ENCODE data around the gene SVOP. TPM values are rescaled to one million over a fixed set of nuclear protein-coding genes. Genes with fewer than 3 reads are reported as not detected.

SVOP gene, protein sequence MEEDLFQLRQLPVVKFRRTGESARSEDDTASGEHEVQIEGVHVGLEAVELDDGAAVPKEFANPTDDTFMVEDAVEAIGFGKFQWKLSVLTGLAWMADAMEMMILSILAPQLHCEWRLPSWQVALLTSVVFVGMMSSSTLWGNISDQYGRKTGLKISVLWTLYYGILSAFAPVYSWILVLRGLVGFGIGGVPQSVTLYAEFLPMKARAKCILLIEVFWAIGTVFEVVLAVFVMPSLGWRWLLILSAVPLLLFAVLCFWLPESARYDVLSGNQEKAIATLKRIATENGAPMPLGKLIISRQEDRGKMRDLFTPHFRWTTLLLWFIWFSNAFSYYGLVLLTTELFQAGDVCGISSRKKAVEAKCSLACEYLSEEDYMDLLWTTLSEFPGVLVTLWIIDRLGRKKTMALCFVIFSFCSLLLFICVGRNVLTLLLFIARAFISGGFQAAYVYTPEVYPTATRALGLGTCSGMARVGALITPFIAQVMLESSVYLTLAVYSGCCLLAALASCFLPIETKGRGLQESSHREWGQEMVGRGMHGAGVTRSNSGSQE
- total RNA-seq (not detected), polyA plus RNA-seq (under 1 TPM in 1 of 2 donors, not detected in 1; 0.10 TPM)

DNA sequence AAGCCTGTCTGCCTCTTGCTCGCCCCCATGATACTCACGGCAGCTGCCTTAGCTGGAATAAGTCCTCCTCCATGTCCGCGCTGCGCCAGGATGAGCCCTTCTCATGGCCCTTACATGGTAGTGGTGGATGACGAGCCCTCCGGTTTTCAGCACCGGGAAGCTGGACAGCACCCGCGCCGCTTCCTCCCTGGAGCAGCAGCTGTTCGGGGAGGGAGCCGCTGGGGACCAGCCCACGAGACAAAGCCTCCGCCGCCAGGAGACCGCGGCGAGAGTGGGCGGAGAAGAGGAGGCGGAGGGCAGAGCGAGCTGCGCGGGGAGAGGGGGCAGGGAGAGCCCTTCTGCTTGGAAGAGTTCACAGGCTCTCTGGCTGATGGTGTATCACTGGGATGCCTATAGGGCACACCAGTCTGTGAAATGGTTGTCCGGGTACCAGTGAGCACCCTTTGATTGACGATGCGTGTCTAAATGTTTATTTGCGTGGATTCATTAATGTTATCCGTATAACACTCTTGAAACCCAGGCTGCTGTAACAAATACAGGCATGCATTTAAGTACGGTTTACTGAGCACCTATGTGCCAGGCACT lies at the start of gene SVOP:
Gene SVOP, minus strand, starts transcription at position 273 of the 585 bp plus-strand sequence. Its CDS starts 200 bp downstream, at position 73.
- no peaks in the 10 kb centered on the region for H3K27me3 ChIP-seq (ENCODE audit: control insufficient read depth in 4 of 4, insufficient read depth in 4 of 4, low read length in 3 of 4)
- H3K27ac ChIP-seq (ENCODE audit: low read depth in 1 of 2, low read length in 2 of 2), result no peak within 1 kb of the TSS
- WGBS, result 9% methylated on average over 30 of the region's 30 CpGs
- H3K9ac ChIP-seq (ENCODE audit: low read depth in 1 of 2, low read length in 2 of 2), result no peak within 1 kb of the TSS
- H3K4me3 ChIP-seq (ENCODE audit: low read depth in 1 of 3, low read length in 3 of 3), result no peak within 1 kb of the TSS
- H3K9me3 ChIP-seq (ENCODE audit: control insufficient read depth in 4 of 4, low read length in 3 of 4), result no peaks in the 10 kb centered on the region
- DNase-seq (ENCODE audit: low spot score), result peak; percentile 75
- H3K4me1 ChIP-seq (ENCODE audit: control insufficient read depth in 4 of 4, insufficient read depth in 4 of 4, low read length in 3 of 4), result peaks cover 0 to 1% (median 0%) of the 10 kb centered on the region in 4 donors
- no peaks in the 10 kb centered on the region for H3K36me3 ChIP-seq (ENCODE audit: control insufficient read depth in 4 of 4, insufficient read depth in 3 of 4, low read depth in 1 of 4, low read length in 3 of 4)
- TF ChIP-seq EGR1 (IDR thresholded peaks at IDR 0.05; ENCODE audit: low read depth in 2 of 2) (no peak), FOXA1 (IDR thresholded peaks at IDR 0.05) (no peak), SP1 (IDR thresholded peaks at IDR 0.05) (no peak), HNF4A (conservative IDR thresholded peaks at IDR 0.05) (no peak), FOXA2 (IDR thresholded peaks at IDR 0.05) (no peak), RXRA (IDR thresholded peaks at IDR 0.05) (no peak), GABPA (IDR thresholded peaks at IDR 0.05 in 1 of 2, conservative IDR thresholded peaks at IDR 0.05 in 1 of 2) (no peak), RAD21 (IDR thresholded peaks at IDR 0.05) (peak; percentile 6 to 27), HNF4G (IDR thresholded peaks at IDR 0.05) (no peak), JUND (IDR thresholded peaks at IDR 0.05) (no peak)
- TF ChIP-seq, protein P1, sequence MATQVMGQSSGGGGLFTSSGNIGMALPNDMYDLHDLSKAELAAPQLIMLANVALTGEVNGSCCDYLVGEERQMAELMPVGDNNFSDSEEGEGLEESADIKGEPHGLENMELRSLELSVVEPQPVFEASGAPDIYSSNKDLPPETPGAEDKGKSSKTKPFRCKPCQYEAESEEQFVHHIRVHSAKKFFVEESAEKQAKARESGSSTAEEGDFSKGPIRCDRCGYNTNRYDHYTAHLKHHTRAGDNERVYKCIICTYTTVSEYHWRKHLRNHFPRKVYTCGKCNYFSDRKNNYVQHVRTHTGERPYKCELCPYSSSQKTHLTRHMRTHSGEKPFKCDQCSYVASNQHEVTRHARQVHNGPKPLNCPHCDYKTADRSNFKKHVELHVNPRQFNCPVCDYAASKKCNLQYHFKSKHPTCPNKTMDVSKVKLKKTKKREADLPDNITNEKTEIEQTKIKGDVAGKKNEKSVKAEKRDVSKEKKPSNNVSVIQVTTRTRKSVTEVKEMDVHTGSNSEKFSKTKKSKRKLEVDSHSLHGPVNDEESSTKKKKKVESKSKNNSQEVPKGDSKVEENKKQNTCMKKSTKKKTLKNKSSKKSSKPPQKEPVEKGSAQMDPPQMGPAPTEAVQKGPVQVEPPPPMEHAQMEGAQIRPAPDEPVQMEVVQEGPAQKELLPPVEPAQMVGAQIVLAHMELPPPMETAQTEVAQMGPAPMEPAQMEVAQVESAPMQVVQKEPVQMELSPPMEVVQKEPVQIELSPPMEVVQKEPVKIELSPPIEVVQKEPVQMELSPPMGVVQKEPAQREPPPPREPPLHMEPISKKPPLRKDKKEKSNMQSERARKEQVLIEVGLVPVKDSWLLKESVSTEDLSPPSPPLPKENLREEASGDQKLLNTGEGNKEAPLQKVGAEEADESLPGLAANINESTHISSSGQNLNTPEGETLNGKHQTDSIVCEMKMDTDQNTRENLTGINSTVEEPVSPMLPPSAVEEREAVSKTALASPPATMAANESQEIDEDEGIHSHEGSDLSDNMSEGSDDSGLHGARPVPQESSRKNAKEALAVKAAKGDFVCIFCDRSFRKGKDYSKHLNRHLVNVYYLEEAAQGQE (IDR thresholded peaks at IDR 0.05), result peak; percentile 100
- TF ChIP-seq, protein P2, sequence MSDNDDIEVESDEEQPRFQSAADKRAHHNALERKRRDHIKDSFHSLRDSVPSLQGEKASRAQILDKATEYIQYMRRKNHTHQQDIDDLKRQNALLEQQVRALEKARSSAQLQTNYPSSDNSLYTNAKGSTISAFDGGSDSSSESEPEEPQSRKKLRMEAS (IDR thresholded peaks at IDR 0.05), result no peak
- TF ChIP-seq, protein P3, sequence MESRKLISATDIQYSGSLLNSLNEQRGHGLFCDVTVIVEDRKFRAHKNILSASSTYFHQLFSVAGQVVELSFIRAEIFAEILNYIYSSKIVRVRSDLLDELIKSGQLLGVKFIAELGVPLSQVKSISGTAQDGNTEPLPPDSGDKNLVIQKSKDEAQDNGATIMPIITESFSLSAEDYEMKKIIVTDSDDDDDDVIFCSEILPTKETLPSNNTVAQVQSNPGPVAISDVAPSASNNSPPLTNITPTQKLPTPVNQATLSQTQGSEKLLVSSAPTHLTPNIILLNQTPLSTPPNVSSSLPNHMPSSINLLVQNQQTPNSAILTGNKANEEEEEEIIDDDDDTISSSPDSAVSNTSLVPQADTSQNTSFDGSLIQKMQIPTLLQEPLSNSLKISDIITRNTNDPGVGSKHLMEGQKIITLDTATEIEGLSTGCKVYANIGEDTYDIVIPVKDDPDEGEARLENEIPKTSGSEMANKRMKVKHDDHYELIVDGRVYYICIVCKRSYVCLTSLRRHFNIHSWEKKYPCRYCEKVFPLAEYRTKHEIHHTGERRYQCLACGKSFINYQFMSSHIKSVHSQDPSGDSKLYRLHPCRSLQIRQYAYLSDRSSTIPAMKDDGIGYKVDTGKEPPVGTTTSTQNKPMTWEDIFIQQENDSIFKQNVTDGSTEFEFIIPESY (IDR thresholded peaks at IDR 0.05), result no peak
- TF ChIP-seq, protein P4, sequence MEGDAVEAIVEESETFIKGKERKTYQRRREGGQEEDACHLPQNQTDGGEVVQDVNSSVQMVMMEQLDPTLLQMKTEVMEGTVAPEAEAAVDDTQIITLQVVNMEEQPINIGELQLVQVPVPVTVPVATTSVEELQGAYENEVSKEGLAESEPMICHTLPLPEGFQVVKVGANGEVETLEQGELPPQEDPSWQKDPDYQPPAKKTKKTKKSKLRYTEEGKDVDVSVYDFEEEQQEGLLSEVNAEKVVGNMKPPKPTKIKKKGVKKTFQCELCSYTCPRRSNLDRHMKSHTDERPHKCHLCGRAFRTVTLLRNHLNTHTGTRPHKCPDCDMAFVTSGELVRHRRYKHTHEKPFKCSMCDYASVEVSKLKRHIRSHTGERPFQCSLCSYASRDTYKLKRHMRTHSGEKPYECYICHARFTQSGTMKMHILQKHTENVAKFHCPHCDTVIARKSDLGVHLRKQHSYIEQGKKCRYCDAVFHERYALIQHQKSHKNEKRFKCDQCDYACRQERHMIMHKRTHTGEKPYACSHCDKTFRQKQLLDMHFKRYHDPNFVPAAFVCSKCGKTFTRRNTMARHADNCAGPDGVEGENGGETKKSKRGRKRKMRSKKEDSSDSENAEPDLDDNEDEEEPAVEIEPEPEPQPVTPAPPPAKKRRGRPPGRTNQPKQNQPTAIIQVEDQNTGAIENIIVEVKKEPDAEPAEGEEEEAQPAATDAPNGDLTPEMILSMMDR (IDR thresholded peaks at IDR 0.05; ENCODE audit: low read depth, low read length, missing input control), result no peak
